CD4-positive, alpha-beta T cell (primary cell): Measurements from ENCODE around the gene ARSA. TPM values are rescaled to one million over a fixed set of nuclear protein-coding genes. Genes with fewer than 3 reads are reported as not detected.

Experiments used
- ATAC-seq: fragments of 200-7000 bp; cut with Tn5 transposase; one replicate; pipeline ENCODE4 v1.10.0; 2022; ENCODE audit warnings: mild to moderate bottlenecking; ENCODE audit not compliant: poor library complexity
- CTCF ChIA-PET: fragments of 350-600 bp; sonication (Branson Sonifier 250); formaldehyde crosslinking; loops from one replicate; lab custom pipeline; 2021; ENCODE audit warnings: antibody characterized with exemption, inconsistent platforms; lab: Charles Lee
- POLR2A ChIA-PET: fragments of 350-600 bp; sonication (Branson Sonifier 250); formaldehyde crosslinking; loops from one replicate; lab custom pipeline; 2021; ENCODE audit warnings: antibody characterized with exemption, inconsistent platforms; lab: Charles Lee
- DNase-seq, 14 experiments: peaks; one replicate each; pipeline ENCODE4 v3.0.0-alpha.2; 2013 to 2020; ENCODE audit warnings: mixed read lengths in 2 of 14
- H3K27ac ChIP-seq, 2 donors: one replicate each; pipeline versions ENCODE4 v1.5.1 to v1.7.0; 2013; ENCODE audit warnings: low read length in 2 of 2, low read depth in 1 of 2, mild to moderate bottlenecking in 1 of 2
- H3K27me3 ChIP-seq, 2 experiments: 1 replicate in 1 of 2; 2 replicates in 1 of 2; pipeline versions ENCODE4 v1.6.1 to v1.7.0; 2013; ENCODE audit warnings: low read length in 2 of 2, control low read depth in 1 of 2, mild to moderate bottlenecking in 1 of 2, moderate library complexity in 1 of 2; ENCODE audit not compliant: insufficient read depth in 2 of 2, control insufficient read depth in 1 of 2
- H3K36me3 ChIP-seq: one replicate; pipeline ENCODE4 v1.6.1; 2013; ENCODE audit warnings: low read length, control low read depth; ENCODE audit not compliant: insufficient read depth
- H3K4me1 ChIP-seq: one replicate; pipeline ENCODE4 v1.6.1; 2013; ENCODE audit warnings: low read length, control low read depth; ENCODE audit not compliant: insufficient read depth
- H3K4me3 ChIP-seq: one replicate; pipeline ENCODE4 v1.5.1; 2013; ENCODE audit warnings: mild to moderate bottlenecking, low read length, moderate library complexity
- H3K9me3 ChIP-seq, 2 experiments: 1 replicate in 1 of 2; 2 replicates in 1 of 2; pipeline versions ENCODE4 v1.6.1 to v1.7.0; 2013; ENCODE audit warnings: low read length in 2 of 2, mild to moderate bottlenecking in 2 of 2, control low read depth in 1 of 2, moderate library complexity in 1 of 2; ENCODE audit not compliant: control insufficient read depth in 1 of 2, insufficient read depth in 1 of 2
- H3K27ac Mint-ChIP-seq: one replicate; pipeline ENCODE4 v1.8.0; 2020; ENCODE audit warnings: mixed read lengths
- H3K27me3 Mint-ChIP-seq: one replicate; pipeline ENCODE4 v1.8.0; 2021; ENCODE audit warnings: mixed read lengths
- H3K36me3 Mint-ChIP-seq: one replicate; pipeline ENCODE4 v1.8.0; 2021; ENCODE audit warnings: low read depth, mixed read lengths
- H3K4me1 Mint-ChIP-seq: one replicate; pipeline ENCODE4 v1.8.0; 2021; ENCODE audit warnings: low read depth, mixed read lengths
- H3K4me3 Mint-ChIP-seq: one replicate; pipeline ENCODE4 v1.8.0; 2020; ENCODE audit warnings: mild to moderate bottlenecking, mixed read lengths
- H3K9me3 Mint-ChIP-seq: one replicate; pipeline ENCODE4 v1.8.0; 2020; ENCODE audit warnings: mixed read lengths
- CTCF ChIP-seq: fragments of 200-600 bp; IDR thresholded peaks from one replicate; pipeline ENCODE4 v1.8.0; 2022; ENCODE audit warnings: antibody characterized with exemption, mild to moderate bottlenecking
- intact Hi-C, 2 experiments: fragments of 100-400 bp; cut with DNase I in 1 of 2; cut with micrococcal nuclease in 1 of 2; formaldehyde crosslinking; loops; one replicate each; pipeline versions ENCODE4 v1.15.1 to v1.9.0; 2023 to 2025; cut with DNase I, micrococcal nuclease
- total RNA-seq, 174 experiments: library from RNA in 2 of 174; stranded (reverse) in 2 of 174; gene quantifications; one replicate each; pipeline ENCODE4 v1.2.3 and lab custom pipeline; 2021 to 2026

Gene ARSA
- total RNA-seq, 2 experiments from 2014 or later: 52.3 to 54.4 TPM

GRCh38 chr22:50610581-50610980, 17.4 kb downstream of the ARSA start:
- no peak overlapping the region for H3K4me3 Mint-ChIP-seq
- H3K27me3 Mint-ChIP-seq: peaks cover 42% of the 10 kb centered on the region
- no peak for TF ChIP-seq CTCF
- Histone ChIP-seq H3K27me3 (peaks cover 13 to 16% of the 10 kb centered on the region in 2 experiments), H3K4me3 (no peak overlapping the region), H3K4me1 (peaks cover 4% of the 10 kb centered on the region), H3K27ac (no peak overlapping the region), H3K9me3 (peaks cover 0 to 4% of the 10 kb centered on the region in 2 experiments), H3K36me3 (no peaks in the 10 kb centered on the region)
- POLR2A ChIA-PET: no interaction called here
- intact Hi-C loops: loop anchor here in 1 of 2 experiments (10.0 kb wide), 1 partner anchor 336 kb away; the partner anchor contains the start of gene MAPK11
- no peaks in the 10 kb centered on the region for H3K36me3 Mint-ChIP-seq
- ATAC-seq (no peak), DNase-seq (no peak)
- H3K4me1 Mint-ChIP-seq: no peaks in the 10 kb centered on the region
- CTCF ChIA-PET: no interaction called here
- no peak overlapping the region for H3K27ac Mint-ChIP-seq
- H3K9me3 Mint-ChIP-seq: no peaks in the 10 kb centered on the region

- Mint-ChIP-seq H3K36me3 (no peaks in the 10 kb centered on the region), H3K4me3 (no peak overlapping the region), H3K27me3 (peaks cover 42% of the 10 kb centered on the region), H3K4me1 (no peaks in the 10 kb centered on the region), H3K9me3 (no peaks in the 10 kb centered on the region), H3K27ac (no peak overlapping the region)
- intact Hi-C loops: loop anchor here in 1 of 2 experiments (10.0 kb wide), 1 partner anchor 335 kb away; the partner anchor contains the start of gene MAPK11
- H3K9me3 ChIP-seq: peaks cover 0 to 7% of the 10 kb centered on the region in 2 experiments
- no peaks in the 10 kb centered on the region for H3K36me3 ChIP-seq
- peaks cover 15 to 21% of the 10 kb centered on the region in 2 experiments for H3K27me3 ChIP-seq
- POLR2A ChIA-PET: no interaction called here
- H3K4me3 ChIP-seq: no peak overlapping the region
- DNase-seq: no peak
- CTCF ChIA-PET: no interaction called here
- ATAC-seq: no peak
- H3K4me1 ChIP-seq: peaks cover 4% of the 10 kb centered on the region
- H3K27ac ChIP-seq: no peak overlapping the region
- TF ChIP-seq CTCF: no peak
Measured at GRCh38 chr22:50610041-50610451, 17.9 kb downstream of the ARSA start.

GRCh38 chr22:50609599-50609998, 18.4 kb downstream of the ARSA start:
- Histone ChIP-seq H3K36me3 (no peaks in the 10 kb centered on the region), H3K4me3 (no peak overlapping the region), H3K27ac (no peak overlapping the region), H3K4me1 (peaks cover 4% of the 10 kb centered on the region), H3K9me3 (peaks cover 0 to 10% of the 10 kb centered on the region in 2 experiments), H3K27me3 (peaks cover 18 to 26% of the 10 kb centered on the region in 2 experiments)
- no peaks in the 10 kb centered on the region for H3K36me3 Mint-ChIP-seq
- TF ChIP-seq CTCF: no peak
- H3K27ac Mint-ChIP-seq: no peak overlapping the region
- ATAC-seq (no peak), DNase-seq (no peak)
- no peaks in the 10 kb centered on the region for H3K9me3 Mint-ChIP-seq
- H3K27me3 Mint-ChIP-seq: peaks cover 42% of the 10 kb centered on the region
- intact Hi-C loops: no loop called here
- CTCF ChIA-PET: no interaction called here
- H3K4me3 Mint-ChIP-seq: no peak overlapping the region
- no peaks in the 10 kb centered on the region for H3K4me1 Mint-ChIP-seq
- POLR2A ChIA-PET: no interaction called here
